Astrocyte (in vitro differentiated cells and primary cell): ENCODE data around the gene UTP14A. TPM values are rescaled to one million over a fixed set of nuclear protein-coding genes. Genes with fewer than 3 reads are reported as not detected.

Source experiments
- DNase-seq: peaks from one replicate; pipeline ENCODE4 v3.0.0-alpha.2; 2010; ENCODE audit warnings: low read depth
- FAIRE-seq: peaks from 2 replicates; lab custom pipeline; 2011; peaks lifted over from hg19 to GRCh38; lab: Jason Lieb, UNC
- H2AFZ ChIP-seq: 2 replicates; pipeline ENCODE4 v1.6.0; 2012; ENCODE audit warnings: low read depth, low read length, inconsistent platforms
- H3K27ac ChIP-seq: 2 replicates; pipeline ENCODE4 v1.5.1; 2011; ENCODE audit warnings: low read depth, low read length, inconsistent platforms
- H3K27me3 ChIP-seq: 2 replicates; pipeline ENCODE4 v1.6.0; 2011; ENCODE audit warnings: low read length, inconsistent platforms; ENCODE audit not compliant: insufficient read depth
- H3K36me3 ChIP-seq: 2 replicates; pipeline ENCODE4 v1.5.1; 2011; ENCODE audit warnings: low read length, inconsistent platforms; ENCODE audit not compliant: insufficient read depth
- H3K4me1 ChIP-seq: 2 replicates; pipeline ENCODE4 v1.5.1; 2011; ENCODE audit warnings: low read length, inconsistent platforms; ENCODE audit not compliant: insufficient read depth
- H3K4me2 ChIP-seq: 2 replicates; pipeline ENCODE4 v1.6.0; 2012; ENCODE audit warnings: low read length, inconsistent platforms
- H3K4me3 ChIP-seq: 2 replicates; pipeline ENCODE4 v1.5.1; 2011; ENCODE audit warnings: low read depth, mild to moderate bottlenecking, low read length, inconsistent platforms; ENCODE audit not compliant: insufficient read depth
- H3K79me2 ChIP-seq: 2 replicates; pipeline ENCODE4 v1.6.0; 2012; ENCODE audit warnings: mild to moderate bottlenecking, low read length, inconsistent platforms; ENCODE audit not compliant: insufficient read depth
- H3K9ac ChIP-seq: 2 replicates; pipeline ENCODE4 v1.6.0; 2012; ENCODE audit warnings: mild to moderate bottlenecking, low read length, inconsistent platforms
- H3K9me3 ChIP-seq: 2 replicates; pipeline ENCODE4 v1.5.1; 2012; ENCODE audit warnings: low read depth, mild to moderate bottlenecking, low read length, inconsistent platforms; ENCODE audit not compliant: insufficient read depth
- H4K20me1 ChIP-seq: 2 replicates; pipeline ENCODE4 v1.6.0; 2012; ENCODE audit warnings: low read length, inconsistent platforms; ENCODE audit not compliant: insufficient read depth
- H3K27ac Mint-ChIP-seq: one replicate; pipeline ENCODE4 v1.8.0; 2021; ENCODE audit warnings: mild to moderate bottlenecking, mixed read lengths; ENCODE audit not compliant: unreplicated experiment
- H3K27me3 Mint-ChIP-seq: one replicate; pipeline ENCODE4 v1.8.0; 2021; ENCODE audit warnings: low read depth, mixed read lengths; ENCODE audit not compliant: unreplicated experiment
- H3K36me3 Mint-ChIP-seq: one replicate; pipeline ENCODE4 v1.8.0; 2021; ENCODE audit warnings: low read depth, mixed read lengths; ENCODE audit not compliant: unreplicated experiment
- H3K4me1 Mint-ChIP-seq: one replicate; pipeline ENCODE4 v1.8.0; 2021; ENCODE audit warnings: low read depth, mixed read lengths; ENCODE audit not compliant: unreplicated experiment
- H3K4me3 Mint-ChIP-seq: one replicate; pipeline ENCODE4 v1.8.0; 2021; ENCODE audit warnings: mild to moderate bottlenecking, moderate library complexity, mixed read lengths; ENCODE audit not compliant: unreplicated experiment
- H3K9me3 Mint-ChIP-seq: one replicate; pipeline ENCODE4 v1.8.0; 2021; ENCODE audit warnings: mild to moderate bottlenecking, mixed read lengths; ENCODE audit not compliant: unreplicated experiment
- EZH2 ChIP-seq: IDR thresholded peaks from 2 replicates; pipeline ENCODE4 v1.6.1; 2012; ENCODE audit warnings: mild to moderate bottlenecking, low read length, inconsistent platforms; ENCODE audit not compliant: insufficient read depth
- total RNA-seq: library from RNA; stranded (reverse); gene quantifications from 2 replicates; pipeline ENCODE4 v1.2.1, GENCODE V29; 2021
- TF ChIP-seq, protein P1 (sequence below): IDR thresholded peaks from 2 replicates; pipeline ENCODE4 v1.5.1; 2011; ENCODE audit warnings: low read depth, mild to moderate bottlenecking, inconsistent platforms, low read length, moderate library complexity; ENCODE audit not compliant: insufficient read depth

Gene UTP14A
- total RNA-seq, 1 donor from 2014 or later = 22.2 TPM

- H2AFZ ChIP-seq = no peak overlapping the region
- TF ChIP-seq EZH2 = no peak
- TF ChIP-seq, protein P1, sequence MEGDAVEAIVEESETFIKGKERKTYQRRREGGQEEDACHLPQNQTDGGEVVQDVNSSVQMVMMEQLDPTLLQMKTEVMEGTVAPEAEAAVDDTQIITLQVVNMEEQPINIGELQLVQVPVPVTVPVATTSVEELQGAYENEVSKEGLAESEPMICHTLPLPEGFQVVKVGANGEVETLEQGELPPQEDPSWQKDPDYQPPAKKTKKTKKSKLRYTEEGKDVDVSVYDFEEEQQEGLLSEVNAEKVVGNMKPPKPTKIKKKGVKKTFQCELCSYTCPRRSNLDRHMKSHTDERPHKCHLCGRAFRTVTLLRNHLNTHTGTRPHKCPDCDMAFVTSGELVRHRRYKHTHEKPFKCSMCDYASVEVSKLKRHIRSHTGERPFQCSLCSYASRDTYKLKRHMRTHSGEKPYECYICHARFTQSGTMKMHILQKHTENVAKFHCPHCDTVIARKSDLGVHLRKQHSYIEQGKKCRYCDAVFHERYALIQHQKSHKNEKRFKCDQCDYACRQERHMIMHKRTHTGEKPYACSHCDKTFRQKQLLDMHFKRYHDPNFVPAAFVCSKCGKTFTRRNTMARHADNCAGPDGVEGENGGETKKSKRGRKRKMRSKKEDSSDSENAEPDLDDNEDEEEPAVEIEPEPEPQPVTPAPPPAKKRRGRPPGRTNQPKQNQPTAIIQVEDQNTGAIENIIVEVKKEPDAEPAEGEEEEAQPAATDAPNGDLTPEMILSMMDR = no peak
- H3K4me3 Mint-ChIP-seq = no peak overlapping the region
- no peaks in the 10 kb centered on the region for H3K79me2 ChIP-seq
- no peaks in the 10 kb centered on the region for H3K27me3 ChIP-seq
- no peak for FAIRE-seq
- H3K27ac Mint-ChIP-seq = no peak overlapping the region
- H3K4me2 ChIP-seq = peak overlapping the region; percentile 59
- no peak overlapping the region for H3K9ac ChIP-seq
- H3K36me3 Mint-ChIP-seq = no peaks in the 10 kb centered on the region
- H3K9me3 Mint-ChIP-seq = no peaks in the 10 kb centered on the region
- H3K4me1 Mint-ChIP-seq = peaks cover 5% of the 10 kb centered on the region
- H3K27me3 Mint-ChIP-seq = no peaks in the 10 kb centered on the region
- H3K27ac ChIP-seq = no peak overlapping the region
- H3K36me3 ChIP-seq = no peaks in the 10 kb centered on the region
- H4K20me1 ChIP-seq = no peaks in the 10 kb centered on the region
- peak; percentile 74 for DNase-seq
- no peaks in the 10 kb centered on the region for H3K9me3 ChIP-seq
- peaks cover 14% of the 10 kb centered on the region for H3K4me1 ChIP-seq
- no peak overlapping the region for H3K4me3 ChIP-seq
These were observed 29.1 kb upstream of the UTP14A start for GRCh38 chrX:129876771-129877305.

DNA sequence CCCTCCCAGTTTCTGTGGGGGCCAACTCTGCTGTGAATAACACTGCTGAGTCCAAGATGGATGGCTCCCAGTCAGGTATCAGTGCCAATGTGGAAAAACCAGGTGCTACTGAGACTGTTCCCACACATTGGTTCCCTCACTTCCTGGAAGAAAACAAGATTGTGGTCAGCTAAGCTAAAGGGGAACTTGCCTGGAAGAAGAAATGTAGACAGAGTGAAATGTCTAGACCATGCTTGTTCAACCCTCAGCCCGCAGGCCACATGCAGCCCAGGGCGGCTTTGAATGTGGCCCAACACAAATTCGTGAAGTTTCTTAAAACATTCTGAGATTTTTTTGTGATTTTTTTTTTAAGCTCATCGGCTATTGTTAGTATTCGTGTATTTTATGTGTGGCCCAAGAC lies 28.6 kb upstream of the UTP14A start:
- no peaks in the 10 kb centered on the region for H3K36me3 Mint-ChIP-seq
- Histone ChIP-seq H3K27me3 (no peaks in the 10 kb centered on the region), H3K9ac (no peak overlapping the region), H3K36me3 (no peaks in the 10 kb centered on the region), H4K20me1 (no peaks in the 10 kb centered on the region), H3K27ac (peak overlapping the region; percentile 1), H3K9me3 (no peaks in the 10 kb centered on the region), H2AFZ (no peak overlapping the region), H3K4me2 (peak overlapping the region; percentile 59), H3K4me1 (peaks cover 14% of the 10 kb centered on the region), H3K79me2 (no peaks in the 10 kb centered on the region), H3K4me3 (no peak overlapping the region)
- TF ChIP-seq EZH2 = no peak
- TF ChIP-seq, protein P1 = no peak
- FAIRE-seq (no peak), DNase-seq (peak; percentile 39)
- no peaks in the 10 kb centered on the region for H3K27me3 Mint-ChIP-seq
- H3K27ac Mint-ChIP-seq = peak overlapping the region; percentile 60
- no peak overlapping the region for H3K4me3 Mint-ChIP-seq
- H3K4me1 Mint-ChIP-seq = peaks cover 5% of the 10 kb centered on the region
- no peaks in the 10 kb centered on the region for H3K9me3 Mint-ChIP-seq

DNA sequence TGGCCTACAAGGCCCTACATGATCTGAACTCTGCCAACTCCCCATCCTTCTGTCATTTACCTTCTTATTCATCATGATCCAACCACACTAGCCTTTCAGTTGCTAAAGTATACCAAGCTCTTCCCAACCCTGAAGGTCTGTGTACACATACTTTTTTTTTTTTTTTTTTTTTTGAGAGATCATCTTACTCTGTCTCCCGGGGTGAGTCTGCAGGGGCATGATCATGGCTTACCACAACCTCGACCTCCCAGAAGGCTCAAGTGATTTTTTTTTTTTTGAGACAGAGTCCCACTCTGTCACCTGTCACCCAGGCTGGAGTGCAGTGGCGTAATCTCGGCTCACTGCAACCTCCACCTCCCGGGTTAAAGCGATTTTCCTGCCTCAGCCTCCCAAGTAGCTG lies 5.9 kb upstream of the UTP14A start:
- Histone ChIP-seq H3K4me1 (no peaks in the 10 kb centered on the region), H3K9me3 (no peaks in the 10 kb centered on the region), H3K36me3 (no peaks in the 10 kb centered on the region), H3K4me3 (no peak overlapping the region), H2AFZ (no peak overlapping the region), H3K27me3 (no peaks in the 10 kb centered on the region), H4K20me1 (no peaks in the 10 kb centered on the region), H3K9ac (no peak overlapping the region), H3K4me2 (no peak overlapping the region), H3K27ac (no peak overlapping the region), H3K79me2 (no peaks in the 10 kb centered on the region)
- no peak overlapping the region for H3K27ac Mint-ChIP-seq
- H3K4me3 Mint-ChIP-seq = no peak overlapping the region
- H3K9me3 Mint-ChIP-seq = no peaks in the 10 kb centered on the region
- no peaks in the 10 kb centered on the region for H3K27me3 Mint-ChIP-seq
- DNase-seq (no peak), FAIRE-seq (no peak)
- no peaks in the 10 kb centered on the region for H3K36me3 Mint-ChIP-seq
- TF ChIP-seq, protein P1 = no peak
- no peak for TF ChIP-seq EZH2
- no peaks in the 10 kb centered on the region for H3K4me1 Mint-ChIP-seq
